GM19395 (cell line): ENCODE data around the gene VRTN.
"Not testable (repeated sequence)": the region's sequence is repeated elsewhere in the genome, so short reads cannot be mapped to it uniquely, and the experiment has no call there.

Source experiments
- ATAC-seq: cut with Tn5 transposase; IDR thresholded peaks from one replicate; pipeline ENCODE4 v1.9.1; 2021; ENCODE audit warnings: mild to moderate bottlenecking, moderate library complexity; ENCODE audit not compliant: unreplicated experiment

The VRTN gene, protein sequence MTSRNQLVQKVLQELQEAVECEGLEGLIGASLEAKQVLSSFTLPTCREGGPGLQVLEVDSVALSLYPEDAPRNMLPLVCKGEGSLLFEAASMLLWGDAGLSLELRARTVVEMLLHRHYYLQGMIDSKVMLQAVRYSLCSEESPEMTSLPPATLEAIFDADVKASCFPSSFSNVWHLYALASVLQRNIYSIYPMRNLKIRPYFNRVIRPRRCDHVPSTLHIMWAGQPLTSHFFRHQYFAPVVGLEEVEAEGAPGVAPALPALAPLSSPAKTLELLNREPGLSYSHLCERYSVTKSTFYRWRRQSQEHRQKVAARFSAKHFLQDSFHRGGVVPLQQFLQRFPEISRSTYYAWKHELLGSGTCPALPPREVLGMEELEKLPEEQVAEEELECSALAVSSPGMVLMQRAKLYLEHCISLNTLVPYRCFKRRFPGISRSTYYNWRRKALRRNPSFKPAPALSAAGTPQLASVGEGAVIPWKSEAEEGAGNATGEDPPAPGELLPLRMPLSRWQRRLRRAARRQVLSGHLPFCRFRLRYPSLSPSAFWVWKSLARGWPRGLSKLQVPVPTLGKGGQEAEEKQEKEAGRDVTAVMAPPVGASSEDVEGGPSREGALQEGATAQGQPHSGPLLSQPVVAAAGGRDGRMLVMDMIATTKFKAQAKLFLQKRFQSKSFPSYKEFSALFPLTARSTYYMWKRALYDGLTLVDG

GRCh38 chr14:74348241-74348734 is at the start of gene VRTN:
TSS of gene VRTN (plus strand) at chr14:74348471. CDS start at chr14:74356784, 8,313 bp downstream.
- ATAC-seq: no peak

- no peak for ATAC-seq
Measured at GRCh38 chr14:74299061-74299545, 49.2 kb upstream of the VRTN start.

GRCh38 chr14:74301594-74302151 is 46.6 kb upstream of the VRTN start:
- ATAC-seq: no peak

GRCh38 chr14:74302152-74302628 is 46.1 kb upstream of the VRTN start:
- ATAC-seq: peak; percentile 64

GRCh38 chr14:74302634-74303569 is 45.4 kb upstream of the VRTN start, which contains the start of gene ABCD4:
TSS of gene ABCD4 (minus strand) at chr14:74302934. CDS start at chr14:74302912, 22 bp downstream.
- peak; percentile 99 for ATAC-seq

DNA sequence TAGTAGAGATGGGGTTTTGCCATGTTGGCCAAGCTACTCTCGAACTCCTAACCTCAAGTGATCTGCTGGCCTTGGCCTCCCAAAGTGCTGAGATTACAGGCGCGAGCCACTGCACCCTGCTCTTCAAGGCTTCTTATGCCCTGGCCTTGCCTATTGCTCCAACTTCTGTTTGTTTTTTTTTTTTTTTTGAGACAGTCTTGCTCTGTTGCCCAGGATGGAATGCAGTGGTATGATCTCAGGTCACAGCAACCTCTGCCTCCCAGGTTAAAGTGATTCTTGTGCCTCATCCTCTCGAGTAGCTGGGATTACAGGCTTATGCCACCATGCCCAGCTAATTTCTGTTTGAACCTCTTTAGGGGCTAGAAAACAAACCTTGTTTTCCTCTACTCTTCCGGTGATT is 39.6 kb upstream of the VRTN start:
- no peak for ATAC-seq

- no peak for ATAC-seq
Measured at GRCh38 chr14:74309125-74310022, 38.9 kb upstream of the VRTN start.

GRCh38 chr14:74312161-74312560 is 36.1 kb upstream of the VRTN start:
- ATAC-seq: no peak

- no peak for ATAC-seq
Measured at GRCh38 chr14:74313601-74314000, 34.7 kb upstream of the VRTN start.

- no peak for ATAC-seq
Measured at GRCh38 chr14:74314576-74314975, 33.7 kb upstream of the VRTN start.

GRCh38 chr14:74324931-74325361 is 23.3 kb upstream of the VRTN start:
- ATAC-seq: no peak

DNA sequence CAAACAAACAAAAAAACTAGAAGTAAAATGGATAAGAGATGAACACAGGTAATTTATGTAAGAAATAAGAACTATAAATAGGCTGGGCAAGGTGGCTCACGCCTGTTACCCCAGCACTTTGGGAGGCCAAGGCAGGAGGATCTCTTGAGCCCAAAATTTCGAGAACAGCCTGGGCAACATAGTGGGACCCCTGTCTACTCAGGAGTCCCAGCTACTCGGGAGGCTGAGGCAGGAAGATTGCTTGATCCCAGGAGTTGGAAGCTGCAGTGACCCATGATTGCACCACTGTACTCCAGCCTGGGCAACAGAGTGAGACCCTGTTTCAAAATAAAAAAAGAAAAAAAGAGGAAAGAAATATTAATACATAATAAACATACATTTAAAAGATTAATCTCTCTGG is 22.8 kb upstream of the VRTN start:
- ATAC-seq: no peak

- ATAC-seq: no peak
Measured at GRCh38 chr14:74326369-74327152, 21.7 kb upstream of the VRTN start.

GRCh38 chr14:74329950-74330552 is 18.2 kb upstream of the VRTN start:
- ATAC-seq: not testable (repeated sequence)

- ATAC-seq: no peak
Measured at GRCh38 chr14:74333909-74334308, 14.4 kb upstream of the VRTN start.

DNA sequence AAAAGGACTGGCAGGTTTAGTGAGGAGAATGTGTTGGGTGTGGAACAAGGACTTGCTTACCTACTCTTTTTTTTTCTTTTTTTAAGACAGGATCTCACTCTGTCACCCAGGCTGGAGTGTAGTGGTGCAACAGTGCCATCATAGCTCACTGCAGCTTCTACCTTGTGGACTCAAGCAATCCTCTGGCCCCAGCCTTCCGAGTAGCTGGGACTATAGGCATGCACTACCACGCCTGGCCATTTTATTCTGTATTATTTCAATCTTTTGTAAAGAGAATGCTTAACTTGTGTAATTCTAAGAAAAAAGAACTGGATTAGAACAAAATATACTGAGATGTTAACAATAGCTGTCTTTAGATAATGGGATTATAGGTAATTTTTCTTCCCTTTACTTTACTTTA is 1.9 kb upstream of the VRTN start:
- no peak for ATAC-seq

- no peak for ATAC-seq
Measured at GRCh38 chr14:74347097-74347794, 1.0 kb upstream of the VRTN start.

GRCh38 chr14:74347795-74348100 is 523 bp upstream of the VRTN start:
- ATAC-seq: no peak
